Measurements from ENCODE around the gene RUFY1.
"Not testable (repeated sequence)": the region's sequence is repeated elsewhere in the genome, so short reads cannot be mapped to it uniquely, and the experiment has no call there.

The RUFY1 gene

DNA sequence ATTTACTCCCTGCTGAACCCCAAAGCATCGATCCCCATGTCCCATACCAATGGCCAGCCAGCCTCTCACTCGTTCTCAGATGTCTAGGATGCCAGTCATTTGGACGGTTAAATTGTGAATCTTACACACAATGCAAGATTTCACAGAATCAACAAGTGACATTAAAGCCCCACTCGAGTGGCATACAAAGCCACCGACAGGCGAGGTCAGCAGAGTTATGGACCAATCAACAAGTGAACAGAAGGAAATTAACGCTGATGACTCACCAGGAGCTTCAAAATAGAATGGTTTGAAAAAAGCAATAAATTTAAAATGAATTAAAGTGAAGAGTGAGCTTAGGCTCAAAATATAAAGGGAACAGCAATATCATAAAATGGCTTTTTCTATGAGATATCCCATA, 8.2 kb upstream of the RUFY1 start:
- DNase-seq: no peak

DNA sequence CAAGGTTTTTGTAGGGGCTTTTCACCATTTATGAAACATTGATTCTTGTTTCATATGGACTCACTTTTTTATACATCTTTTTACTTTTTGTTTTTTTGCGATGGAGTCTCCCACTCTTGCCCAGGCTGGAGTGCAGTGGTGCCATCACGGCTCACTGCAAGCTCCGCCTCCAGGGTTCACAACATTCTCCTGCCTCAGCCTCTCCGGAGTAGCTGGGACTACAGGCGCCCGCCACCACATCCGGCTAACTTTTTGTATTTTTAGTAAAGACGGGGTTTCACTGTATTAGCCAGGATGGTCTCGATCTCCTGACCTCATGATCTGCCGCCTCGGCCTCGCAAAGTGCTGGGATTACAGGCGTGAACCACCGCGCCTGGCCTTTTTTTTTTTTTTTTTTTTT, 7.1 kb upstream of the RUFY1 start:
- not testable (repeated sequence) for DNase-seq

DNA sequence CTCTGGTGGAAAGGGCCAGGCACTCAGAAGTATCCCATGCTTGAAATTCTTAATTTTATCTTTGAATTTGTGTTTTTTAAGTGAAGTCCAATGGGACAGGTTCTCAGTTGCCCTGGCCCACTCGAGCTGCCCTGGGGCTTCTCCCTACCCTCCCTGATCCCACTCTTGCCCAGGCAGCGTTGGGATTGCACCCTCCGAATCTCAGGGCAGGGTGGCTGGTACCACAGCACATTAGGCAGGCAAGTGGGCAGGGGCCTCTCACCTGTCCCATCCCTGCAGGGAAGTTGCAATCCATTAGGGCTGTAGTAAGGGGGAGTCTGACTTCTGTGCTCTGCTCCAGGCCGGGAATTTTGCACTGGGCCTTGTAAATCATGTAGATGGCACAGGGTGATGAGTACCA, 2.7 kb downstream of the RUFY1 start:
- no peak for DNase-seq

DNA sequence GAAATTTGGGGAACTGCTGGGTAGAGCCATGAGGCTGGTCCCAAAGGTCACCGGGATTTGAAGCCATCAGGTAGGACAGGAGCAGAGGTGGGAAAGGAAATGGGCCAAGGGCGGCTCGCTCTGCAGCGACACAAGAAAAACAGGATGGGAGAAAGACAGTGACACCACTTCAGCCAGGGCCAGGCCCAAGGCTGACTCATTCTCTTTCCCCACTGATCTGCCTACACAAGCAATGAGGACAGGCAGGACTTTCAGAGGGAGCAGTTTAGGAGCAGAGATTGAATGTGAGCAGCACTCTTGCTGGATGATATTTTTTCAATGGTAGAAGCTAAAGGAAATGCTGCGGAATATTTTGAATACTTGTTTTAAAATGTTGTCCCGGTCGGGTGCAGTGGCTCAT, 3.5 kb downstream of the RUFY1 start:
- DNase-seq: no peak

DNA sequence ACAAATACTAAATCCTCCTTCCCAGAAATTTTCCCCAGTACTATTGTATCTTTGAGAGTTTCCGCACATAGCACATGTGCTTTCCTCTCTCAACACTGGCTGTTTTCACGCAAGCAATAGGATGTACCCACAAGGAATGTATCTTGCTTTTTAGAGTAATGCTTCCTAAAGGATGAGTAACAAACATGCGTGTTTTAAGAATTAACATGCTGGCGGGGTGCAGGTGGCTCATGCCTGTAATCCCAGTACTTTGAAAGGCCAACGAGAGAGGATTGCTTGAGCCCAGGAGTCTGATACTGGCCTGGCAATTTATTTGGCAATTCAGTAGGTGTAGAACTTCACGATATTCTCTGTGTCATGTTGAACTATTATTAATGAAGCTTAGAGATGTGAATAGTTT, 4.6 kb downstream of the RUFY1 start:
- no peak for DNase-seq

DNA sequence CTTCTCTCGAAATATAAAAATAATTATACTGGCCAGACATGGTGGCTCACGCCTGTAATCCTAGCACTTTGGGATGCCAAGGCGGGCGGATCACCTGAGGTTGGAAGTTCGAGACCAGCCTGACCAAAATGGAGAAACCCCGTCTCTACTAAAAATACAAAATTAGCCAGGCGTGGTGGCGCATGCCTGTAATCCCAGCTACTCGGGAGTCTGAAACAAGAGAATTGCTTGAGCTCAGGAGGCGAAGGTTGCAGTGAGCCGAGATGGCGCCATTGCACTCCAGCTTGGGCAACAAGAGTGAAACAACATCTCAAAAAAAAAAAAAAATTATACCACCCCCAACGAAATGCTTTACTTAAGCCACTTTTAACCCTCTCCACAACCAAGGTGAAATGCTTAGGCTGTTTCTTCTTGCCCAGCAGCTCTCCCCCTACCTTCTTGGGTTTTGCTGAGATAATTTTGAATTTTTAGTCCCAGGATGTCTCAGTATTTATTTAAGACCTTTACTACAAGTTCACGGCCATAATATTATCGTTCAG, 8.0 kb downstream of the RUFY1 start:
- DNase-seq: not testable (repeated sequence)

DNA sequence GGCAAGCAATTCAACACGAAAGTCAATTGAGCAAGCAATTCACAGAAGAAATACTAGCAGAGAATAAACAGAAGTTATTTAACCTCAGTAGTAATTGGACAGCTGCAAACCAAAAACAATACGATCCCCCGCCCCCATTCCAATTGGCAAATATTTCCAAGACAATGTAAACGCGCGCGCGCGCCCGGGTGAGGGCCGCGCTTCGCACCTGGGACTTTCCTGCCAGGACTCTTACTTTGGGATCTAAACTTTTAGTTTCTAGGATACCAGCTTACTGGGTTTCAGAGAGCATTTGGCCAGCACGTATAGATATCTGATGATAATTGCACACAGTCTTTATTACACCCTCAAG, 8.6 kb downstream of the RUFY1 start:
- DNase-seq: no peak

DNA sequence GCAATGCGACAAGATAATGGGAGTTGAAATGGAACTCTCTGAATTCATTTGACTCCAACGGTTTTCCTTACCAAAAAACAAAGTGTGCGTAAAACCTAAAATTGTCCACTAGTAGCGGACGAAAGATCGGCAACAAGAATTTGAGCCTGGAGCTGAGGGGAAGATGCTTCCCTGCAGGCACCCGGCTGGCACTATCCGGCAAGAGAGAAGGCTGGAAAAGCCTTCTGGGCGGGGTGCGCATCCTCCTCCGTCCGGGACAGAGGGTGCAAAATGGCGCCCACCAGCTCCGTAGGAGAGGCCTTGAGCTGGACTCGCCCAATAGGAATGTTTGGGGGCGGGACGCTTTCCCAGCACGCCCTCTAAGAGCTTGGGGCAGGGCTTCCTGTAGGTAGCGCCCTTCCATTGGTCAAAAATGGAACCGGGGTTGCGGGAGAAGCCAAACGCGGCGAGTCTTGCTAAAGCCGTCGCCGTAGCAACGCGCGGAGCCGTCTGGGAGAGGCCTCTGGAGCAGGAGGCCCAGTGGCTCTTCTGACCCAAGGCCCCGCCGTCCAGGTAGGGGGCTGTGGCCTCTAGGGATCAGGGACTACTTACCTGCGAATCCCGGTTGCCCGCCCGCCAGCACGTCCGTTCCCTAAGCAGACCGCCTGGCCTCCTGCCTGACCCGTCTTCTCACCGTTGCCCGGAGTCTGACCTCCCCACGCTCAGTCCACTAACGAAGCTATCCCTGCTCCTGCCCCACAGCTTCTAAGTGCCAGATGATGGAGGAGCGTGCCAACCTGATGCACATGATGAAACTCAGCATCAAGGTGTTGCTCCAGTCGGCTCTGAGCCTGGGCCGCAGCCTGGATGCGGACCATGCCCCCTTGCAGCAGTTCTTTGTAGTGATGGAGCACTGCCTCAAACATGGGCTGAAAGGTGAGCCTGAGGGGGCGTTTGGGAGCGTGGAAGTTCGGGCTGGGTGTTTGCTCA, 9.2 kb downstream of the RUFY1 start:
- DNase-seq: peak; percentile 69 to 73

DNA sequence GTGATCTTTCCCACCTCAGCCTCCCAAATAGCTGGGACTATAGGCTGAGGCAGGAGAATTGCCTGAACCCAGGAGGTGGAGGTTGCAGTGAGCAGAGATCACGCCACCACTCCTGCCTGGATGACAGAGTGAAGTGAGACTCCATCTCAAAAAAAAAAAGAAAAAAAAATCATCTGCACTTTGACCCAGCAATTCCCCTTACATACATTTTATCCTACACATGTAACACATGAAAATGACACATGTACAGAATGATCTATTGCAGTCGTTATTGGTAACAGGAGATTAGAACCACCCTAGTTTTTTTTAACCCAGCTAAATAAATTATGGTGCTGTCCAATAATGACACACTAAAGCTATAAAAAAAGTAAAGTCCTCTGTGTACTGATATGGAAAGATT, 14.2 kb downstream of the RUFY1 start:
- DNase-seq: no peak

DNA sequence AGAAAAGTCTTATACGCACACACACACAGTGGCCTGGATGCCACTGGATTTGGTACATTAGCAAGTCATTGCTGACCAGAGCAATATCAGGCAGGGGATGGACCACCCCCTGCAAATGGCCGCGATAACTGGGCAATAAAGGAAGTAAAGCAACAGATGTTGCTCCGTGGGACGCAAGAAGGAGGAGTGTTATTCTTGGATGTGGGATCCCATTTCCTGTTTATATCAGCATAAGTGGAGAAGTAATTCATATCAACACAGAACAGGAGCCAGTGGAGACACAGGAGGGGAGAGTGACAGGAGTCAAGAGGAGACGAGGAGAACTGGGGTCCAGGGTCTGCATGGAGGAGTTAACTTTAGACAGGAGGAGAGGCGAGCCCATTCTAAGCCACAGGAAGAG, 18.4 kb downstream of the RUFY1 start:
- DNase-seq: no peak

DNA sequence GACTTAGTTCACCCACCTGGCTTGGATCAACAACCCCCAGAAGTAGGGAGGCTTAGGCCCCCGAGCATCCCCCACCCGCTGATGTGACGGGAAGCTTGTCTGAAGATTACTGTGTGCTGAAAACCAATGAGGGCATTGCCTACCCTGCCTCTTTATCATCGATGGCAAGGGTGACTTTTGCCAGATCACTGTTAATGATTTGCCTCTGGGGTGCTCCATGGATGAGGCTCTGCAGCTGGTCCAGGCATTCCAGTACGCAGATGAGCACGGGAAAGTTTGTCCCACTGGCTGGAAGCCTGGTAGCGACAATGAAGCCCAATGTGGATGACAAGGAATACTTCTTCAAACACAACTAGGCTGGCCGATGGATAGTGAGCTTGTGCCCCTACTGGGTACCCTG, 22.0 kb downstream of the RUFY1 start:
- no peak for DNase-seq

DNA sequence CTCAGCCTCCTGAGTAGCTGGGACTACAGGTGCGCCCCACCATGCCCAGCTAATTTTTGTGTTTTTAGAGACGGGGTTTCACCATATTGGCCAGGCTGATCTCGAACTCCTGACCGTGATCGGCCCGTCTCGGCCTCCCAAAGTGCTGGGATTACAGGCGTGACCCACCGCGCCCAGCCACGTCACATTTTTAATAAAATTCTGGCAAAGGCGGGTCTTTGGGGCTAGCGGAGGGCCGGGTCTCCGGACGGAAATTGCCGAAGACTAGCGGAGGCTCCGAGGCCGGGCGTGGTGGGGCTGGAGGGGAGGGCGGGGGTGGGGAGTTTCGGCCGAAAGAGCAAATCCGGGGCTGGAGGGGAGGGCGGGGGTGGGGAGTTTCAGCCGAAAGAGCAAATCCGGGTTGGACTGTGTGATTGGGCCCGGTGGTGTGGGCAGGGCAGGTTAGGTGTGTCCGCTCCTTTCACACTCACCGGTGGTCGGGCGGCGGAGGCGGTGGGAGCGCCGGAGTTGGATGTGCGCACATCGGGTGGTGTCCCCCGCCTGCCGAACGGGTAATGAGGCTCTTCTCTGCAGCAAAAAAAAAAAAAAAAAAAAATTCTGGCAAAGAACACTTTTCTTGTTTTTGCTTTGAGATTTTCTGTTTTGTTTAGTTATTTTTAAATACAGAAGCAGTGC, 27.1 kb downstream of the RUFY1 start:
- no peak for DNase-seq

DNA sequence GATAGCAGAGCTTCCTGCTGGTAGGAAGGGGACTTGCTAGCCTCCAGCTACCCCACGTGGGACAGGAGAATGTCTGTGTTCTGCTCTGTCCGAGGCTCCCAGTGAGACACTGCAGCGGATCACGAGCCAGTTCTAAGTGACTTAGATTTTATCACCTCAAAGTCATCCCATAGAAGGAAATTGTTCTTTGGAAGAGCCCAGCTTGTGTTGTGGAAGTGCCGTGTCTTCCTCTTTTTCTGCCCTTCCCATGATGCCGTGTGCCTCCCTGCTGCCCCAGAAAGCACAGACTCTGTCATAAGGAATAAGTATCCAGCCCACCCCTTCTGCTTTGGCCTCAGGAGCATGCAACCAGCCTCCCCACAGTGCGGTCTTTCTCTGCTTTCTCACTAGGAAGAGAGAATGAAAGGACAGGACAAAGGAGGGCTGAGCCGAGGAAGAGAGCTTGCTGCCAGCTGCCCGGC, 35.6 kb downstream of the RUFY1 start:
- no peak for DNase-seq

DNA sequence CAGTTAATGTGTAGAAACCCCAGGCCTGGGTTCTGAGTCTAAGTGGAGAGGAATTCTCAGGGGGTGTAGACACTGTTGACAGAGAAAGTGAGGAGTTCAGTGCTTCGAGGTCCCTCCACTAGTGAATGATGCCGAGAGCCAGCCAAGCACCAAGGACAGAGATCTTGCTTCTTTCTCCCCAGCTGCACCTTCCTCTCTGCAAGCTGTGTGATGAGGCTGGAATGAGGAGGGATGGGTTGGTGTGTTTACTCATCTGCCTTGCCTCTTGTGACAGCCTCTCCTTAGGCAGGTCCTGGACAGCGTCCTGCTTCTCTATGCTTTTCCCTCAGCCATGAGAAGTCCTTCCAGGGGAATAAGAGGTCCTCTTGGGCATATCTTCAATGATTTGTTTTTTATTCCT, 37.8 kb downstream of the RUFY1 start:
- DNase-seq: no peak

DNA sequence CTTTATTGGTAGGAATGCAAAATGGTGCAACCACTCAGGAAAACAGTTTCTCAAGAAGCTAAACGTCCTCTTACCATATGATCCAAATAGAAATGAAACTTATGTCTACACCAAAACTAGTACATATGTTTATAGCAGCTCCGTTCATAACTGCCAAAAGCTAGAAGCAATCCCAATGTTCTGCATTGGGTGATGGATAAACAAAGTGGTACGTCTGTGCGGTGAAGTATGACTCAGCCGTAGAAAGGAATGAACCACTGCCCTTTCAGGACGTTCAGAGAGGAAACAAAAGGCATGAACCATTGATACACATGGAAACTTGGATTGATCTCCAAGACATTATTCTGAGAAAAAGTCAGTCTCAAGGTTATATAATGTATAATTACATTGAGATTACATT, 45.6 kb downstream of the RUFY1 start:
- no peak for DNase-seq

DNA sequence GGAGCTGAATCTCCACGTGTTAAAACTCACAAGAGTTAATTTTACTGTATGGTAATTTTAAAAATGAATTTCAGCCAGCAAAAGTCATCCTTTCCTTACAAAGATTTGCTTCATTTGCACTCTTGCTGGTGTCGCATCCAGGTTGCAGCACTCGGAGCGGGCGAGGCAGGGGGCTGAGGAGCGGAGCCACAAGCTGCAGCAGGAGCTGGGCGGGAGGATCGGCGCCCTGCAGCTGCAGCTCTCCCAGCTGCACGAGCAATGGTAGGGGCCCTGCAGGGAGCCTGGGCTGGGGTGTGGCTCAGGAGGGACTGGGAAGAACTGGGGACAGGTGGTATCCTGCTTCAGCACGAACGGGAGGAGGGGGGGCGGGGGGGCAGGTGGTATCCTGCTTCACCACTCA, 46.1 kb downstream of the RUFY1 start:
- no peak for DNase-seq

DNA sequence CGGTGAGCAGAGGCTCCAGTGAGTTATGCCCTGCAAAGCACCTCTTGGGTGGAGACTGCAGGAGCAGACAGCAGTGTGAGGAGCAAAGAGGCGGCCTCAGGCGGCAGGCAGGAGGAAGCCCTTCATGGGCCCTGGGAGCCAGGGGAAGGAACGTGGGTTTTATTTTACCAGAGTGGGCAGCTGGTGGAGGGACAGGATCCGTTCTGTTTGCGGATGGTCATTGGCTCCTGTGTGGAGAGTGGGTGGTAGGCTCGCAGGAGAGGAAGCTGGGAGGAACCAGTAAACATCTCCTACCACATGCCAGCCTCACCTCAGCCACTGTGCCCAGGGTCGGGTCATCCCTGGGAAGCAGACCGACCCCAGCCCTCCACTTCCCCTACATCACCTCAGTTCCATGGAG, 48.7 kb downstream of the RUFY1 start:
- no peak for DNase-seq

DNA sequence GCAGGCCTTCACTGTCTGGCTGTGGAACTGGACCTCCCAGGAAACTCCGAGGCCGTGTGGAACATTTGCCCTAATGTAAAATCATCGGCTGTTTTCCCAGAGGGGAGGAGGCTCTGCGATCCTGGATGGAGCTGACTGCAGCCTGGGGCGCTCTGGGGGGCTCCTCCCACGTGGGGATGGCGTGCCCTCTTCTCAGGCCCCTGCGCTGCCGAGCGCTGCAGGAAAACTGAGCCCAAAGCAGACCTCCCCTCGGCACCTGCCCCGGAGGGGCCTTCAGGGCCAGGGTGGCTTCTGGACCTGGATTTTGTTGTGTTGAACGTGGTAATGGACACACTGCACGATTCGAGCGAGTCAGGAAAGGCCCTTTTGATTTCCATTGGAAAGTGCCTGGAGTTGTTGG, 49.2 kb downstream of the RUFY1 start:
- DNase-seq: no peak

DNA sequence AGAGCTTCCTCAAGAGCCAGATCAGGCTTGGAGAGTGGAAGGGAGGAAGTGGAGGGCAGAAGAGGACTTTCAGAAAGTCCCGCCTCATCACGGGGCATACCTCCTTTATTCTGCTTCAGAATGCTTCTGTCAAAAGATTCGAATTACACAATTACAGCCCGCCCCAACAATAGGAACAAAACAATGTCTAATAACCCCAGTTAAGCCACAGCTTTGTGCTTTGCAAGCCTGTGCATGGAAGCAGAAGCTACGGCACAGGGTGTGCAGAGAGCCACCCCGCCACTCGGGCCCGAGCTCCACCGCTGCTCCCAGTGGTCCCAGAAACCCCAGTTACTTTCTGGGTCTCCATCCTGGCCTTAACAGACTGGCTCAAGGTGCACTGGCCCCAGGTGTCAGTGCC, 49.6 kb downstream of the RUFY1 start:
- no peak for DNase-seq

DNA sequence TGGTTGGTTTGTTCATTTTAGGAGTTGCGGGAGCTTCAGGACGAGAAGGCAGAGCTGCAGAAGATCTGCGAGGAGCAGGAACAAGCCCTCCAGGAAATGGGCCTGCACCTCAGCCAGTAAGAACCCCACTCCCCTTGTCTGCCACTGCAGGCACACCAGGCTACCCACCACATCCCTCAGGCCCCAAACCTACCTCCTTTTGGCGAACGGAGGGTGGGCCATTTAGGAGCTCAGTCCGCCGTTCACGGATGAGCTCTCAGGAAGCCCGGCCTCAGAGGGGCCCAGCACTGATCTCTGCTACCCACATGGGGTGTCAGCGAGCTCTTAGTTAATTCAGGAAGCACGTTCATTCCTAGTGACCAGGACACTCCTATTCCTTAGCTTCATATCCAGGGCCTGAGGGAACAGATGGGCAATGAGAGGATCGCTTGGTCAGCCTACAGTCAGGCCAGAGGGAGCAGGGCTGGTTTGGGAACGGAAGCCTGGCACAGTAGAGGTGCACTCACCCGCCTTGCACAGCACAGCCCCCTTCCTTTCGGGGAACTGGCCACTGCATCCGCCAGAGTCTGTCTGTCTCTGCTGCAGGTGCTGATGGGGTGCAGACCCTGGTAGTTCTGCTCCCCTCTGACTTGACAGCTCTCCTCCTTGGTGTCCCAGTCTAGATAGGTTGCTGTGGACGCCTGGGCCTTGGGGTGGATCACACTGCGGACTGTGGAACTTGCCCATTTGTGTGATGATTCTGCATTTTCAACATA, 51.7 kb downstream of the RUFY1 start:
- no peak for DNase-seq

DNA sequence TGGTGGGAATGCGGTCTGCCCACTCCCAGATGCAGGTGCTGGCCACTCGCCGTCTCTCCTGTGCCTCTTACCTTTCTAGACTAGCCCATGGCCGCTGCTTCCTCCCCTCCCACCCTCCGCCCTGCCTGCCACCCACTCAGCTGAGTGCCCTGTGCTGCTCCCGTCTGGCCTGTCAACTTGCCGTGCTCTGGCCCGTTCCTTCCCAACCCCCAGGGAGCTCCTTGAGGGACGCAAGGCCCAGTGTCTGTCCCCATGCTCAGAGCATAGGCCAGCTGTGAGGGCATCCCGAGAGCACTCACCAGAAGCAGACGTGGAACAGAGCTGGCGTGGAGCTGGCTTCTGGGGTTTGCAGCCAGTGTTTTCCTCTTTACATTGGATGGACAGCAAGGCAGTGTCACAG, 53.0 kb downstream of the RUFY1 start:
- no peak for DNase-seq

DNA sequence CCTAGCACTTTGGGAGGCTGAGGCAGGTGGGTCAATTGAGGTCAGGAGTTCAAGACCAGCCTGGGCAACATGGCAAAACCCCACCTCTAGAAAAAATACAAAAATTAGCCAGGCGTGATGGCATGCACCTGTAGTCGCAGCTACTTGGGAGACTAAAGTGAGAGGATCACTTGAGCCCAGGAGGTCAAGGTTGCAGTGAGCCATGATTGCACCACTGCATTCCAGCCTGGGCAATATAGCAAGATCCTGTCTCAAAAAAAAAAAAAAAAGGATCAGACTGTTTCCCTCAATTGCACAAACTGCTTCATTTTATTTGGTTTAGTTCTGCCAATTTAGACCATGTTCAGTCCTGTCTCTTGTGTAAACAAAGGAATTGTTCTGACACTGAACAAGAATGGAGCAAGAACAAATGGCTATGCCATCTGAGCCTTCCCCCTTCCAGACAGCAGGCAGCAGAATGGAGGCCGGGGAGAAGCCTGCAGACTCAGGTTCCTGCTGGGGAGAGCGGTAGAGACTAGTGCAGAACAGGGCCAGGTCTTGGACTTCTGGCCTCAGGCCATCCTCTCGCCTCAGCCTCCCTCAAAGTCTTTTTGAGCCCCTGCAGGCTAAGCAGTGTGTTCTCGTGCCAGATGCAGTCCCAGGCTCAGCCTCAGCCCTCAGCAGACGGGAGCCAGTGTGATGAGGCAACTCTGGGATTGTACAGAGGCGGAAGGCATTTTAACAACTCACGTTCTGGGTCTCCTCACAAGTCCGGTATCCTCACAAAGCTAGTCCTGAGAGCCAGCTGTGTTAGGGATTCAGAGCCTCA, 54.9 kb downstream of the RUFY1 start:
- no peak for DNase-seq
